Measurements from ENCODE around the gene RFC2.
"Not testable (repeated sequence)": the region's sequence is repeated elsewhere in the genome, so short reads cannot be mapped to it uniquely, and the experiment has no call there.

RFC2 gene

DNA sequence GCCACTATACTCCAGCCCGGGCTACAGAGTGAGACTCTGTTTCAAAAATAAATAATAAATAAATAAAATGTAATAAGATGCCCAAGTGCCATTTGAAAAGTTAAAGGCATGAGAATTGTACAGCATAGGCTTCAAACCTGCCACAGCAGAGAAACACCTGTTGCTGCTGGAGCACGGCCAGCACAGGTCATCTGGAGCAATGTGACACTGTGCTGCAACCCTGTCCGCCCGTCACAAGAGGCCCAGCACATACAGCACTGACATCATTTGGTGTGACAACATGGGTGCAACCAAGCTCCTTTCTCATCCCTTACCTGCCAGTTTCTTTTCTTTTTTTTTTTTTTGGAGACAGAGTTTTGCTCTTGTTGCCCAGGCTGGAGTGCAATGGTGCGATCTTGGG is 1.3 kb downstream of the RFC2 start:
- no peaks in the 10 kb centered on the region for H3K27me3 ChIP-seq (ENCODE audit: control insufficient read depth, low read length)
- H4K20me1 ChIP-seq (ENCODE audit: control insufficient read depth, insufficient read depth, low read depth, low read length): 0 out of 2 replicates have a peak, but pooled peaks cover 5% of the 10 kb centered on the region
- peak overlapping the region; percentile 76 for H3K4me2 ChIP-seq (ENCODE audit: low read length)
- H3K9me2 ChIP-seq (replicated peaks; ENCODE audit: control insufficient read depth, low read length): no peaks in the 10 kb centered on the region
- H3K27ac ChIP-seq (ENCODE audit: low read depth, low read length): peak overlapping the region; percentile 88
- no peaks in the 10 kb centered on the region for H3K9me3 ChIP-seq (ENCODE audit: control insufficient read depth, insufficient read depth, low read length)
- H3K4me1 ChIP-seq (ENCODE audit: control insufficient read depth, low read length): peaks cover 75% of the 10 kb centered on the region
- H3K4me3 ChIP-seq (ENCODE audit: low read length): peak overlapping the region; percentile 84
- peaks cover 55% of the 10 kb centered on the region for H3K36me3 ChIP-seq (ENCODE audit: control insufficient read depth, low read length)
- H3F3A ChIP-seq (ENCODE audit: control insufficient read depth, insufficient read depth): peaks cover 33% of the 10 kb centered on the region
- peaks cover 70% of the 10 kb centered on the region for H3K79me2 ChIP-seq (ENCODE audit: control insufficient read depth, low read length)
- TF ChIP-seq EZH2phosphoT487 (IDR thresholded peaks at IDR 0.05; ENCODE audit: borderline replicate concordance, low read length) (no peak), CTCF (IDR thresholded peaks at IDR 0.05; ENCODE audit: low read depth, low read length, poor library complexity, severe bottlenecking) (no peak)

DNA sequence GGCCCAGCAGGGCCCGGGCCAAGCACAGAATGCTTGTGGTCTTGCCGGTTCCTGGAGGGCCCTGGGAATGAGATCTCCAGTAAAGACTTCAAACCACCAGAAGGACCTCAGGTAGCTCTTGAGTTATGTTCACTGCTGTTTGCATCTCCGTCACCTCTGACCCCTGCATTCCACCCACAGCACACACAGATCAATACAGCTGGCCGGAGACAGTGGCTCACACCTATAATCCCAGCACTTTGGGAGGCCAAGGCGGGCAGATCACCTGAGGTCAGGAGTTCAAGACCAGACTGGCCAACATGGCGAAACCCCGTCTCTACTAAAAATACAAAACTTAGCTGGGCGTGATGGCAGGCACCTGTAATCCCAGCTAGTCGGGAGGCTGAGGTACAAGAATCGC is 5.1 kb downstream of the RFC2 start:
- not testable (repeated sequence) for H3K4me3 ChIP-seq (ENCODE audit: low read length); H3K27ac ChIP-seq (ENCODE audit: low read depth, low read length); H3K9me3 ChIP-seq (ENCODE audit: control insufficient read depth, insufficient read depth, low read length); H4K20me1 ChIP-seq (ENCODE audit: control insufficient read depth, insufficient read depth, low read depth, low read length); H3K9me2 ChIP-seq (replicated peaks; ENCODE audit: control insufficient read depth, low read length); H3K4me2 ChIP-seq (ENCODE audit: low read length); H3K27me3 ChIP-seq (ENCODE audit: control insufficient read depth, low read length)
- H3K4me1 ChIP-seq (ENCODE audit: control insufficient read depth, low read length): peaks cover 63% of the 10 kb centered on the region
- H3F3A ChIP-seq (ENCODE audit: control insufficient read depth, insufficient read depth): peaks cover 22% of the 10 kb centered on the region
- H3K79me2 ChIP-seq (ENCODE audit: control insufficient read depth, low read length): peaks cover 82% of the 10 kb centered on the region
- H3K36me3 ChIP-seq (ENCODE audit: control insufficient read depth, low read length): peaks cover 85% of the 10 kb centered on the region

- Histone ChIP-seq H3K27me3 (ENCODE audit: control insufficient read depth, low read length) (no peaks in the 10 kb centered on the region), H3K9me3 (ENCODE audit: control insufficient read depth, insufficient read depth, low read length) (no peaks in the 10 kb centered on the region), H3K79me2 (ENCODE audit: control insufficient read depth, low read length) (peaks cover 79% of the 10 kb centered on the region), H3K4me2 (ENCODE audit: low read length) (peak overlapping the region; percentile 9; the same call in 1 of the 2 replicates), H3K36me3 (ENCODE audit: control insufficient read depth, low read length) (peaks cover 84% of the 10 kb centered on the region), H3K27ac (ENCODE audit: low read depth, low read length) (no peak overlapping the region), H3F3A (ENCODE audit: control insufficient read depth, insufficient read depth) (peaks cover 30% of the 10 kb centered on the region), H3K4me3 (ENCODE audit: low read length) (no peak overlapping the region), H3K4me1 (ENCODE audit: control insufficient read depth, low read length) (peaks cover 69% of the 10 kb centered on the region), H4K20me1 (ENCODE audit: control insufficient read depth, insufficient read depth, low read depth, low read length) (0 out of 2 replicates have a peak, but pooled peaks cover 3% of the 10 kb centered on the region), H3K9me2 (replicated peaks; ENCODE audit: control insufficient read depth, low read length) (no peaks in the 10 kb centered on the region)
- no peak for TF ChIP-seq CTCF (IDR thresholded peaks at IDR 0.05; ENCODE audit: low read depth, low read length, poor library complexity, severe bottlenecking)
- no peak for TF ChIP-seq EZH2phosphoT487 (IDR thresholded peaks at IDR 0.05; ENCODE audit: borderline replicate concordance, low read length)
Measured at GRCh38 chr7:74248156-74248555, 6.0 kb downstream of the RFC2 start.

DNA sequence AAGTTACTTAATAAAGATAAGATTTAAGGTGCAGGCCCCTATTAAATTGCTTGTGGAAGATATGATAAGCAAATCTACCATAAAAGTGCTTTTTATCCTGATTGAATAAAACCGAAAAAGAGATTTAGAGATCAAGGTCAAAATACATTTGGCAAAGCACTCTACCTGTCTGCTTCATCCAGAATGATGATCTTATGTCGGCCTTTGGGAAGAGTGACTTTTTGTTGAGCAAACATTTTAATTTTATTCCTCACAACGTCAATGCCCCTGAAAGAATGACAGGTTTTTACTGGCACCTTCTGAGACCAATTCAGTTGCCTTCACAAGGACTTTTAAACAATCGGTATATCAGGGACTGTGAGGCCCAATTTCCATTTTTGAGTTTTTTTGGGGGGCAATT is 7.7 kb downstream of the RFC2 start:
- no peaks in the 10 kb centered on the region for H3K9me2 ChIP-seq (replicated peaks; ENCODE audit: control insufficient read depth, low read length)
- no peak overlapping the region for H3K4me2 ChIP-seq (ENCODE audit: low read length)
- H3F3A ChIP-seq (ENCODE audit: control insufficient read depth, insufficient read depth): peaks cover 43% of the 10 kb centered on the region
- no peak overlapping the region for H3K27ac ChIP-seq (ENCODE audit: low read depth, low read length)
- peaks cover 75% of the 10 kb centered on the region for H3K4me1 ChIP-seq (ENCODE audit: control insufficient read depth, low read length)
- H3K27me3 ChIP-seq (ENCODE audit: control insufficient read depth, low read length): no peaks in the 10 kb centered on the region
- H3K79me2 ChIP-seq (ENCODE audit: control insufficient read depth, low read length): peaks cover 80% of the 10 kb centered on the region
- no peaks in the 10 kb centered on the region for H3K9me3 ChIP-seq (ENCODE audit: control insufficient read depth, insufficient read depth, low read length)
- peaks cover 90% of the 10 kb centered on the region for H3K36me3 ChIP-seq (ENCODE audit: control insufficient read depth, low read length)
- H3K4me3 ChIP-seq (ENCODE audit: low read length): no peak overlapping the region
- TF ChIP-seq EZH2phosphoT487 (IDR thresholded peaks at IDR 0.05; ENCODE audit: borderline replicate concordance, low read length) (no peak), CTCF (IDR thresholded peaks at IDR 0.05; ENCODE audit: low read depth, low read length, poor library complexity, severe bottlenecking) (no peak)
- H4K20me1 ChIP-seq (ENCODE audit: control insufficient read depth, insufficient read depth, low read depth, low read length): peaks cover 1% of the 10 kb centered on the region; the same call in 1 of the 2 replicates
